CD4-positive, alpha-beta T cell treated with Interleukin-4 for 4 hours (primary cell): ENCODE results near the gene PGA3.
"Not testable (repeated sequence)": the region's sequence is repeated elsewhere in the genome, so short reads cannot be mapped to it uniquely, and the experiment has no call there.

ENCODE experiments used
- DNase-seq: peaks from one replicate; pipeline ENCODE4 v3.0.0-alpha.2; 2020

The PGA3 gene

DNA sequence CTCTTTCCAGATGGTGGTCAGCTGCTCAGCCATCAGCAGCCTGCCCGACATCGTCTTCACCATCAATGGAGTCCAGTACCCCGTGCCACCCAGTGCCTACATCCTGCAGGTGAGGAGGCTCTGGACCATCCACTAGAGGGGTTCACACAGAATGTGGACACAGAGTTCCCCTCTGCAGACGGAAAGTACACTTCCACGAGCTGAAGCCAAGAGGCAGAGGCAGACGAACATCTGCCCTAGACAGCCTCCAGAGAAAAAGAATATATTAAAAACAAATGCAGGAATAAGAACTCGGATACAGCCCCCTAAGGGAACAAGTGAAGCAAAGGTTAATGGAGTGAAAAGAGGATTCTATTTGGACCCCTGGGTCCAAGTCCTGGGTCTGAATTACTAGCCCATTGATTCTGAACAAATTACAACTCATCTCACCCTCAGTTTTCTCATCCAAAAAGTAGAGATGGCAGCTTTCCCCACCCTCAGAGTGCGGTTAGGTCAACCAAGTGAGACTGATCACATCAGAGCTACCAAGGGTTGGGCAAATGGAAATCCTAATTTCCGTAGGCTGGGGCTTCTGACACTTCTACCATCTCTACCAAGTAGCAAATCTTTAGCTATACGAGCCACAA, 8.1 kb downstream of the PGA3 start:
- DNase-seq, result not testable (repeated sequence)

DNA sequence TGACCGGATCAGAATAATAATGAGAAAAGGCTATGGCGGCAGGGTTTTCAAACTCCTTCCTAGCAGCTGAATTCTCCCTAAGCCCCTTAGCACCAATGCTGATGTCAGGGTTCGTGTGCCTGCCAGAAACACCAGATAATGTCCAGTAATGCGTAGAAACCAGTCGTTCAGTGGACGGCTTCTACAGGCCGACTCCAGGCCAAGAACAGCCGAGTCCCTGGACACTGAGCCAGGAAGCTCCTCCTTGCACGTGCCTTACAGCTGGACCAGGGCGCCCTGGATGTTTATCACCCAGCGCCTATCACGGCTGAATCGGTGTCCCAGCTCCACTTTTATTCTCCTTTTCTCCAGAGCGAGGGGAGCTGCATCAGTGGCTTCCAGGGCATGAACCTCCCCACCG, 8.9 kb downstream of the PGA3 start:
- not testable (repeated sequence) for DNase-seq

DNA sequence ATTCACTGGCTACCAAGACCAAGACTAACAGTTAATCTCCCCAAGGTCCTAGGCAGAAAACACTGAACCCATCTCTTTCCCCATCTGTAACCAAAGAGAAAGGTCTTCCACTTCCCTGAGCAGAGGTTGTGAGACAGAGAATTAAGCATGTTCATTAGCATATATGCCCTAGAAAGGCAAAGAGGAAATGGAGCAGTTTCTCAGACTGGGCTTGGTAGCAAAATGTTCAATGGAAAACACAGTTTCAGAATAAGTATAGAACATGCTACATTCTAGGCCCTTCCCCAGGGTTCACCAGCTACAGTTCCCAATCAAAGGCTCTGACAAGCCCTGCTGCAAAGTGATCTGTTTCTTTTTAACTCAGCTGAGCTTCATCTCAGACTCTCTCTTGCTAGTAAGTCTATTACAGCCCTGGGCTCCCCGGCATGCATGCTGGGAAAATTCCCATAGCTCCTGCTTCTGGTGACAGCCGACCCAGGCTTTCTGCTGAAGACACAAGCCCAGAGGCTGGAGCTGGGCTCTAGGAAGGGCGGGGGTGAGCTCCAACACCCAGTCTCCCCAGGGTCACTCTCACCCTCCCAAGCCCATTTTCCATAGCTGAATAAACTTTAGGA, 10.5 kb downstream of the PGA3 start:
- not testable (repeated sequence) for DNase-seq

DNA sequence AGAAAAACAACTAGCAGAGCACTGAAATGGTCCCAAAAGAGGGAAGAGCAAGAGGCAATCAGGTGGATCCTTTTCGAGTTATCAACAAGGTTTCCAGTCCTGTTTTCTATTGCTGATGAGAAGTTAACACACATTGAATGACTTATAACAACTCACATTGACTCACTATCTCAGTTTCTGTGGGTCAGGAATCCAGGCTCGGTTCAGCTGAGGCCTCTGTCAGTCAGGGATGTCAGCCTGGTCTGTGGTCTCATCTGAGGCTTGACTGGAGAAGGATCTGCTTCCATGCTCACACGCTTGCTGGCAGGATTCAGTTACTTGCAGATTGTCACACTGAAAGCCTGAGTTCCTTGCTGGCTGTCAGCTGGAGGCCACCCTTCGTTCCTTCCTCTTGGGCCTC, 15.0 kb downstream of the PGA3 start:
- not testable (repeated sequence) for DNase-seq

DNA sequence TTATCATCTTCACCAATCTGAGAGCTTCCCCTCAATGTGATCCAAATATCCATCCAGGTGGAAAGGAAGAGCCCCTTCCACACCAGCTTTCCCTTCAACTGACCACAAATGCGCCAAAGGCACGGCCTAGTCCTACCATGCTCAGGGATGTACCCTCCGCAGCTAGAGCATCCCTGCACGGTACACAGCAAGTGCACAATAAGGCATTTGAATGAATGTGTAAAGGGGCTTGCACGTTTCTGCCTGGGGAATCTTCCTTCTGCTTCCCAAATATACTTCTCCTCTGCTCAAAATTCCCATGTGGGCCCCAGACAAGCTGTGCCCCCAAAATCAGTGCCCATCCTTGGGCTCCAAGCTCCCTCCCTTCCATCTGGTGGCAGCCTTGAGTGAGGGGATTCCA, 15.7 kb downstream of the PGA3 start:
- DNase-seq, result not testable (repeated sequence)

DNA sequence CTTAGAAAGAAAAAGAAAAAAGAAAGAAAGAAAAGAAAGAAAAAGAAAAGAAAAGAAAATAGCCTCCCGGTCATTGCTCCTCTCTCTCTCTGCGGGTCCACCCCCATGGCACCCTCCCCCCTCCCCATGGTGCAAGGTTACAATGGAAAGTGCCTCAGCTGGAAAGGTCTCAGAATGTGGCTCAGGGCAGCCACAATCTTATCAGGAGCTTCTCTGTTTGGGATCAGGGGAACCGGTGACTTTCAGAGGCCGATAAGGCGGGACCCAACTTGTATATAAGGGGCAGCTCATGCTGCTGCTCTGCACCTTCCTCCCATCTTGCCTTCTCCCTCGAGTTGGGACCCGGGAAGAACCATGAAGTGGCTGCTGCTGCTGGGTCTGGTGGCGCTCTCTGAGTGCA, 18.7 kb downstream of the PGA3 start, which contains the start of gene PGA4:
TSS of gene PGA4 (plus strand) at position 301 of the 400 bp plus-strand sequence. CDS start at position 355, 54 bp downstream.
- DNase-seq, result not testable (repeated sequence)

DNA sequence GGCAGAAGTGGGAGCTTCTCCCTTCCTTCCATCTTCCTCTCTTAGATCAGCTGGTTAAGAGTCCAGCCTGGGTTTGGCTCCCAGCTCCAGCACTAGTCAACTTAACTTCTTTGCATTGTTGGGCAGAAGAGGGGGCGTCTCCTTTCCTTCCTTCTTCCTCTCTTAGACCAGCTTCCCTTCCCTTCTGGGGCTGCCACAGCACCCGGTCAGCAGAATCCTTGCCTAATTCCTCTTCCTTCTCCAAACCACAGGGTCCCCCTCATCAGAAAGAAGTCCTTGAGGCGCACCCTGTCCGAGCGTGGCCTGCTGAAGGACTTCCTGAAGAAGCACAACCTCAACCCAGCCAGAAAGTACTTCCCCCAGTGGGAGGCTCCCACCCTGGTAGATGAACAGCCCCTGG, 19.4 kb downstream of the PGA3 start:
- not testable (repeated sequence) for DNase-seq

DNA sequence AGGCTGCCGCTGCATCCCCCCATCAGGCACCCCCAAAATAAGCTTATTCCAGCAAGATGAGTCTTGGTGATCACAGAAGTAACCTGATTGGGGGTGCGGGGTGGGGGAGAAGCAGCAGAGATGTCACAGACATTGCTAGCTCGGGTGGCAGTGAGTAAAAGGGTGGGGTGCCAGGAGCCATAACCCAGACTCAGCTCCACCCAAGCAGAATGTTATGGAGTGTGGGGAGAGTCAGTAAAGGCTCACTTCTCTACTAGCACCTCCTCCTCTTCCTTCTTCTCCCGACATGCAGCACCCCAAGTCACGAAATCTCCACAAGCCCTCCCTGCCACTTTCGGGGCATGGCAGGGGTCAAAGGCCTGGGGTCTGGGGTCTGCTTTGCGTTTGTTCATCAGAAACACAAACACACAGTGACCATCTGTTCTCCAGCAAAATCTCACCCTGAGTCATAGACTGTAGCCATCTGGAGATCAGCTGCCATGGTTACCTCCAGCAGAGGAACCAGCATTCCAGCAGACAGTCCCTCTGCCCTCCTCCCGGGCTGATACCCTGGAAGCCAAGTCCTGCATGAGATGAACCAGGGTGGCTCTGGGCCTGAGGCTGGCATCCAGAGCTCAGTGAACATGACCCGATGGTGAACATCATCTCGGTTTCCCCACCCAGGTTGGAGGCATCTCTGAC, 23.3 kb downstream of the PGA3 start:
- not testable (repeated sequence) for DNase-seq

DNA sequence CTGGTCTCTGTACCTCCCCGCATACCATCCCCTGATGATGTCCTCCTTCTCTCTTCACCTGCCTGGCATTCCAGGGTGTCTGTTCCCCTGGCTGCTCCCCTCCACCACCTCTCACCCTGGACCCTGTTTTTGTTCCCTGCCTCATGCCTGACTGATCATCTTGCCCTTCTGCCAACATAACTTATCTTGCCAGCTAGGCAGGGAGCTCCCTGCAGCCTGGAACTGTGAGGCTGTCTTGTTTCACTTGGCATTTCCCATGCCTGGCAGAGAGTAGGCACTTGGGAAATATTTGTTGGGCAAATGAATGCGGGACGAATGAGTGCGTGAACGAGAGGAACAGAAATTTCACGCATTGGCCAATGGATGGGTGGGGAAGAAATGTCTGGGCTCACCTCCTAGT, 26.1 kb downstream of the PGA3 start:
- not testable (repeated sequence) for DNase-seq

DNA sequence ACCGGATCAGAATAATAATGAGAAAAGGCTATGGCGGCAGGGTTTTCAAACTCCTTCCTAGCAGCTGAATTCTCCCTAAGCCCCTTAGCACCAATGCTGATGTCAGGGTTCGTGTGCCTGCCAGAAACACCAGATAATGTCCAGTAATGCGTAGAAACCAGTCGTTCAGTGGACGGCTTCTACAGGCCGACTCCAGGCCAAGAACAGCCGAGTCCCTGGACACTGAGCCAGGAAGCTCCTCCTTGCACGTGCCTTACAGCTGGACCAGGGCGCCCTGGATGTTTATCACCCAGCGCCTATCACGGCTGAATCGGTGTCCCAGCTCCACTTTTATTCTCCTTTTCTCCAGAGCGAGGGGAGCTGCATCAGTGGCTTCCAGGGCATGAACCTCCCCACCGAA, 27.7 kb downstream of the PGA3 start:
- not testable (repeated sequence) for DNase-seq

DNA sequence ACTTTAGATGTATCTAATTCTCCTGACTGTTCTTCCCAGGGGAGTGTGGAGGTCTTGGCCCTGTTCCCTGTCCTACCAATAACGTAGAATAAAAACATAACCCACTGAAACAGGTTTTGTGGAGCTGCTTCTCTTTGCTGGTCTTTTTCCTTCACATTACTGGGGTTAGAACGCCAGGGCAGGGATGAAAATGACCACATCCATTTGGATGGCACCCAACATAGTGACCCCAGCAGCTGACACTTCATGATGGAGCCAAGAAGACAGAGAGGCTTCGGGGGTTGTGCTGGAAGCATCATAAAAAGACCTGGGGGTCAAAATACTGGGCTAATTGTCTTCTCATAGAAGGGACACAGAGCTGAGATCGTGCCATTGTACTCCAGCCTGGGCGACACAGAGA, 28.3 kb downstream of the PGA3 start:
- DNase-seq, result not testable (repeated sequence)

DNA sequence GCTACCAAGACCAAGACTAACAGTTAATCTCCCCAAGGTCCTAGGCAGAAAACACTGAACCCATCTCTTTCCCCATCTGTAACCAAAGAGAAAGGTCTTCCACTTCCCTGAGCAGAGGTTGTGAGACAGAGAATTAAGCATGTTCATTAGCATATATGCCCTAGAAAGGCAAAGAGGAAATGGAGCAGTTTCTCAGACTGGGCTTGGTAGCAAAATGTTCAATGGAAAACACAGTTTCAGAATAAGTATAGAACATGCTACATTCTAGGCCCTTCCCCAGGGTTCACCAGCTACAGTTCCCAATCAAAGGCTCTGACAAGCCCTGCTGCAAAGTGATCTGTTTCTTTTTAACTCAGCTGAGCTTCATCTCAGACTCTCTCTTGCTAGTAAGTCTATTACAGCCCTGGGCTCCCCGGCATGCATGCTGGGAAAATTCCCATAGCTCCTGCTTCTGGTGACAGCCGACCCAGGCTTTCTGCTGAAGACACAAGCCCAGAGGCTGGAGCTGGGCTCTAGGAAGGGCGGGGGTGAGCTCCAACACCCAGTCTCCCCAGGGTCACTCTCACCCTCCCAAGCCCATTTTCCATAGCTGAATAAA, 29.3 kb downstream of the PGA3 start:
- not testable (repeated sequence) for DNase-seq

DNA sequence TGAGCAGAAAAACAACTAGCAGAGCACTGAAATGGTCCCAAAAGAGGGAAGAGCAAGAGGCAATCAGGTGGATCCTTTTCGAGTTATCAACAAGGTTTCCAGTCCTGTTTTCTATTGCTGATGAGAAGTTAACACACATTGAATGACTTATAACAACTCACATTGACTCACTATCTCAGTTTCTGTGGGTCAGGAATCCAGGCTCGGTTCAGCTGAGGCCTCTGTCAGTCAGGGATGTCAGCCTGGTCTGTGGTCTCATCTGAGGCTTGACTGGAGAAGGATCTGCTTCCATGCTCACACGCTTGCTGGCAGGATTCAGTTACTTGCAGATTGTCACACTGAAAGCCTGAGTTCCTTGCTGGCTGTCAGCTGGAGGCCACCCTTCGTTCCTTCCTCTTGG, 33.8 kb downstream of the PGA3 start:
- not testable (repeated sequence) for DNase-seq

DNA sequence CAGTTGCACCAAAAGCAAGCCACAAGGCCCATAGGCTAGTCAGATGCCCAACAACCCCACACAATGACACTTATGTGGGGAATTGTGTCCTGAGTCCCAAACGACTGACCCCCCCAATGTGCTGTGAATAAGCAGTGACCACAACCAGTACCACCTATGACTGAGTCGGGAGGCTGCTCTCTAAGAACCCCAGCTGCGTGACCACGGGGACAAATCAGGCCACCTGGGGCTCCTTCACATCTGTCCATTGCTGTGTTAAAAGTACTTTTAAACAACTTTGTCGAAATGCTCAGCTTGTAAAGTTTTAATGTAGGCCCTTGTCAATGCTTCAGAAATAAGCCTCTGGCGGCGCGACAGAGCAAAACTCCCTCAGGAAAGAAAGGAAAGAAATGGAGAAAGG, 37.0 kb downstream of the PGA3 start:
- not testable (repeated sequence) for DNase-seq

DNA sequence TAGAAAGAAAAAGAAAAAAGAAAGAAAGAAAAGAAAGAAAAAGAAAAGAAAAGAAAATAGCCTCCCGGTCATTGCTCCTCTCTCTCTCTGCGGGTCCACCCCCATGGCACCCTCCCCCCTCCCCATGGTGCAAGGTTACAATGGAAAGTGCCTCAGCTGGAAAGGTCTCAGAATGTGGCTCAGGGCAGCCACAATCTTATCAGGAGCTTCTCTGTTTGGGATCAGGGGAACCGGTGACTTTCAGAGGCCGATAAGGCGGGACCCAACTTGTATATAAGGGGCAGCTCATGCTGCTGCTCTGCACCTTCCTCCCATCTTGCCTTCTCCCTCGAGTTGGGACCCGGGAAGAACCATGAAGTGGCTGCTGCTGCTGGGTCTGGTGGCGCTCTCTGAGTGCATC, 37.6 kb downstream of the PGA3 start, which contains the start of gene PGA5:
TSS of gene PGA5 (plus strand) at position 301 of the 400 bp plus-strand sequence. CDS start at position 353, 52 bp downstream.
- not testable (repeated sequence) for DNase-seq

DNA sequence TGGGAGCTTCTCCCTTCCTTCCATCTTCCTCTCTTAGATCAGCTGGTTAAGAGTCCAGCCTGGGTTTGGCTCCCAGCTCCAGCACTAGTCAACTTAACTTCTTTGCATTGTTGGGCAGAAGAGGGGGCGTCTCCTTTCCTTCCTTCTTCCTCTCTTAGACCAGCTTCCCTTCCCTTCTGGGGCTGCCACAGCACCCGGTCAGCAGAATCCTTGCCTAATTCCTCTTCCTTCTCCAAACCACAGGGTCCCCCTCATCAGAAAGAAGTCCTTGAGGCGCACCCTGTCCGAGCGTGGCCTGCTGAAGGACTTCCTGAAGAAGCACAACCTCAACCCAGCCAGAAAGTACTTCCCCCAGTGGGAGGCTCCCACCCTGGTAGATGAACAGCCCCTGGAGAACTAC, 38.2 kb downstream of the PGA3 start:
- DNase-seq, result not testable (repeated sequence)

DNA sequence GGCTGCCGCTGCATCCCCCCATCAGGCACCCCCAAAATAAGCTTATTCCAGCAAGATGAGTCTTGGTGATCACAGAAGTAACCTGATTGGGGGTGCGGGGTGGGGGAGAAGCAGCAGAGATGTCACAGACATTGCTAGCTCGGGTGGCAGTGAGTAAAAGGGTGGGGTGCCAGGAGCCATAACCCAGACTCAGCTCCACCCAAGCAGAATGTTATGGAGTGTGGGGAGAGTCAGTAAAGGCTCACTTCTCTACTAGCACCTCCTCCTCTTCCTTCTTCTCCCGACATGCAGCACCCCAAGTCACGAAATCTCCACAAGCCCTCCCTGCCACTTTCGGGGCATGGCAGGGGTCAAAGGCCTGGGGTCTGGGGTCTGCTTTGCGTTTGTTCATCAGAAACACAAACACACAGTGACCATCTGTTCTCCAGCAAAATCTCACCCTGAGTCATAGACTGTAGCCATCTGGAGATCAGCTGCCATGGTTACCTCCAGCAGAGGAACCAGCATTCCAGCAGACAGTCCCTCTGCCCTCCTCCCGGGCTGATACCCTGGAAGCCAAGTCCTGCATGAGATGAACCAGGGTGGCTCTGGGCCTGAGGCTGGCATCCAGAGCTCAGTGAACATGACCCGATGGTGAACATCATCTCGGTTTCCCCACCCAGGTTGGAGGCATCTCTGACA, 42.1 kb downstream of the PGA3 start:
- not testable (repeated sequence) for DNase-seq

DNA sequence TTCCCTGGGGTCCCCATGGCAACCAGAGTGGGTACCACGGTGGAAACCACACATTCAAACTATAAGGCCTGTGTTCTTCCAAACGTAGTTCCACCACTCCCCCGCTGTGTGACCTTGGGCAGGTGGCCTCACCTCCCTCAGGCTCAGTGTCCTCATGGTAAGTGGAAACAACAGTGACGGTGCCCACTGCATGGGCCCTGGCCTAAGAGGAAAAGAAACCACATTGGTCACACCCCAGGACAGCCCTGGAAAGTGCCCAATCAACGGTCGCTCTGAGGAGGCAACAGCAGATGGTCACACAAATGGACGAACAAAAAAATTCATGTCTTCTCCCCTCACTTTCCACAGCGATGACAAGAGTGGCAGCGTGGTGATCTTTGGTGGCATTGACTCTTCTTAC, 44.8 kb downstream of the PGA3 start:
- DNase-seq, result not testable (repeated sequence)

DNA sequence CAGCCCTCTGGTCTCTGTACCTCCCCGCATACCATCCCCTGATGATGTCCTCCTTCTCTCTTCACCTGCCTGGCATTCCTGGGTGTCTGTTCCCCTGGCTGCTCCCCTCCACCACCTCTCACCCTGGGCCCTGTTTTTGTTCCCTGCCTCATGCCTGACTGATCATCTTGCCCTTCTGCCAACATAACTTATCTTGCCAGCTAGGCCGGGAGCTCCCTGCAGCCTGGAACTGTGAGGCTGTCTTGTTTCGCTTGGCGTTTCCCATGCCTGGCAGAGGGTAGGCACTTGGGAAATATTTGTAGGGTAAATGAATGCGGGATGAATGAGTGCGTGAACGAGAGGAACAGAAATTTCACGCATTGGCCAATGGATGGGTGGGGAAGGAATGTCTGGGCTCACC, 45.9 kb downstream of the PGA3 start:
- not testable (repeated sequence) for DNase-seq

DNA sequence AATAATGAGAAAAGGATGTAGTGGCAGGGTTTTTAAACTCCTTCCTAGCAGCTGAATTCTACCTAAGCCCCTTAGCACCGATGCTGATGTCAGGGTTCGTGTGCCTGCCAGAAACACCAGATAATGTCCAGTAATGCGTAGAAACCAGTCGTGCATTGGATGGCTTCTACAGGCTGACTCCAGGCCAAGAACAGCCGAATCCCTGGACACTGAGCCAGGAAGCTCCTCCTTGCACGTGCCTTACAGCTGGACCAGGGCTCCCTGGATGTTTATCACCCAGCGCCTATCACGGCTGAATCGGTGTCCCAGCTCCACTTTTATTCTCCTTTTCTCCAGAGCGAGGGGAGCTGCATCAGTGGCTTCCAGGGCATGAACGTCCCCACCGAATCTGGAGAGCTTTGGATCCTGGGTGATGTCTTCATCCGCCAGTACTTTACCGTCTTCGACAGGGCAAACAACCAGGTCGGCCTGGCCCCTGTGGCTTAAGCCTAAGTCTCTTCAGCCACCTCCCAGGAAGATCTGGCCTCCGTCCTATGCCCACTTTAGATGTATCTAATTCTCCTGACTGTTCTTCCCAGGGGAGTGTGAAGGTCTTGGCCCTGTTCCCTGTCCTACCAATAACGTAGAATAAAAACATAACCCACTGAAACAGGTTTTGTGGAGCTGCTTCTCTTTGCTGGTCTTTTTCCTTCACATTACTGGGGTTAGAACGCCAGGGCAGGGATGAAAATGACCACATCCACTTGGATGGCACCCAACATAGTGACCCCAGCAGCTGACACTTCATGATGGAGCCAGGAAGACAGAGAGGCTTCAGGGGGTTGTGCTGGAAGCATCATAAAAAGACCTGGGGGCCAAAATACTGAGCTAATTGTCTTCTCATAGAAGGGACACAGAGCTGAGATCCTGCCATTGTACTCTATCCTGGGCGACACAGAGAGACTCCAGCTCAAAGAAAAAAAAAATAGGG, 47.8 kb downstream of the PGA3 start:
- DNase-seq, result not testable (repeated sequence)

DNA sequence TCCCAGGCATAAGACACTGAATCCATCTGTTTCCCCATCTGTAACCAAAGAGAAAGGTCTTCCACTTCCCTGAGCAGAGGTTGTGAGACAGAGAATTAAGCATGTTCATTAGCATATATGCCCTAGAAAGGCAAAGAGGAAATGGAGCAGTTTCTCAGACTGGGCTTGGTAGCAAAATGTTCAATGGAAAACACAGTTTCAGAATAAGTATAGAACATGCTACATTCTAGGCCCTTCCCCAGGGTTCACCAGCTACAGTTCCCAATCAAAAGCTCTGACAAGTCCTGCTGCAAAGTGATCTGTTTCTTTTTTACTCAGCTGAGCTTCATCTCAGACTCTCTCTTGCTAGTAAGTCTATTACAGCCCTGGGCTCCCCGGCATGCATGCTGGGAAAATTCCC, 49.0 kb downstream of the PGA3 start:
- DNase-seq, result not testable (repeated sequence)
